GM21528 (cell line): ENCODE results near the gene MRPL32.
"Not testable (repeated sequence)": the region's sequence is repeated elsewhere in the genome, so short reads cannot be mapped to it uniquely, and the experiment has no call there.

Experiments
- ATAC-seq: cut with Tn5 transposase; IDR thresholded peaks from one replicate; pipeline ENCODE4 v1.9.1; 2021; ENCODE audit warnings: mild to moderate bottlenecking, moderate library complexity; ENCODE audit not compliant: unreplicated experiment, low FRiP score

Gene MRPL32

GRCh38 chr7:42931834-42932651 lies at the start of gene MRPL32, which contains the start of gene PSMA2:
Gene MRPL32 (plus strand): TSS chr7:42932376. CDS start chr7:42932387, 11 bp downstream.
Gene PSMA2 (minus strand): TSS chr7:42932174. CDS start chr7:42932158, 16 bp downstream.
- ATAC-seq: peak; percentile 100

GRCh38 chr7:42883950-42884349 lies 48.2 kb upstream of the MRPL32 start:
- ATAC-seq: no peak

- not testable (repeated sequence) for ATAC-seq
Measured at GRCh38 chr7:42885183-42885582, 47.0 kb upstream of the MRPL32 start.

- ATAC-seq: no peak
Measured at GRCh38 chr7:42886129-42886528, 46.0 kb upstream of the MRPL32 start.

- no peak for ATAC-seq
Measured at GRCh38 chr7:42886893-42887505, 45.2 kb upstream of the MRPL32 start.

- ATAC-seq: no peak
Measured at GRCh38 chr7:42893346-42894240, 38.6 kb upstream of the MRPL32 start.

- ATAC-seq: no peak
Measured at GRCh38 chr7:42900842-42901241, 31.3 kb upstream of the MRPL32 start.

- no peak for ATAC-seq
Measured at GRCh38 chr7:42902331-42902730, 29.8 kb upstream of the MRPL32 start.

- no peak for ATAC-seq
Measured at GRCh38 chr7:42906181-42906580, 26.0 kb upstream of the MRPL32 start.

- no peak for ATAC-seq
Measured at GRCh38 chr7:42907316-42907715, 24.9 kb upstream of the MRPL32 start.

- no peak for ATAC-seq
Measured at GRCh38 chr7:42910306-42910705, 21.9 kb upstream of the MRPL32 start.

- peak; percentile 93 for ATAC-seq
Measured at GRCh38 chr7:42911454-42912447, 20.4 kb upstream of the MRPL32 start, which contains the start of gene C7orf25. Gene C7orf25 (minus strand): TSS chr7:42912070. CDS start chr7:42910900, 1,170 bp downstream.

- ATAC-seq: no peak
Measured at GRCh38 chr7:42913591-42913990, 18.6 kb upstream of the MRPL32 start.

- no peak for ATAC-seq
Measured at GRCh38 chr7:42914009-42914408, 18.2 kb upstream of the MRPL32 start.

- ATAC-seq: no peak
Measured at GRCh38 chr7:42914421-42915045, 17.6 kb upstream of the MRPL32 start.

- no peak for ATAC-seq
Measured at GRCh38 chr7:42915356-42915755, 16.8 kb upstream of the MRPL32 start.

- no peak for ATAC-seq
Measured at GRCh38 chr7:42922017-42922753, 10.0 kb upstream of the MRPL32 start.

GRCh38 chr7:42924223-42924838 lies 7.8 kb upstream of the MRPL32 start:
- no peak for ATAC-seq
